Measurements from ENCODE around the gene APLNR.

Gene APLNR

GRCh38 chr11:57251491-57252104, 14.5 kb upstream of the APLNR start:
- DNase-seq (ENCODE audit: low spot score): no peak

- no peak for DNase-seq (ENCODE audit: low spot score)
These were observed 14.0 kb upstream of the APLNR start for GRCh38 chr11:57251037-57251436.

GRCh38 chr11:57249384-57250319, 12.6 kb upstream of the APLNR start:
- peak; percentile 13 for DNase-seq (ENCODE audit: low spot score)

GRCh38 chr11:57248780-57249383, 11.8 kb upstream of the APLNR start:
- DNase-seq (ENCODE audit: low spot score): no peak

GRCh38 chr11:57244911-57245310, 7.9 kb upstream of the APLNR start:
- DNase-seq (ENCODE audit: low spot score): no peak

- no peak for DNase-seq (ENCODE audit: low spot score)
These were observed 4.4 kb upstream of the APLNR start for GRCh38 chr11:57241353-57241972.

GRCh38 chr11:57240757-57241156, 3.7 kb upstream of the APLNR start:
- no peak for DNase-seq (ENCODE audit: low spot score)

GRCh38 chr11:57240007-57240406, 3.0 kb upstream of the APLNR start:
- DNase-seq (ENCODE audit: low spot score): no peak

GRCh38 chr11:57239348-57239747, 2.3 kb upstream of the APLNR start:
- no peak for DNase-seq (ENCODE audit: low spot score)

GRCh38 chr11:57235761-57236703, 1.0 kb downstream of the APLNR start:
- no peak for DNase-seq (ENCODE audit: low spot score)

- no peak for DNase-seq (ENCODE audit: low spot score)
These were observed 3.3 kb downstream of the APLNR start for GRCh38 chr11:57233702-57234101.

GRCh38 chr11:57231539-57232253, 5.4 kb downstream of the APLNR start:
- no peak for DNase-seq (ENCODE audit: low spot score)

- DNase-seq (ENCODE audit: low spot score): no peak
These were observed 6.1 kb downstream of the APLNR start for GRCh38 chr11:57230791-57231538.

GRCh38 chr11:57230316-57230715, 6.7 kb downstream of the APLNR start:
- no peak for DNase-seq (ENCODE audit: low spot score)

- no peak for DNase-seq (ENCODE audit: low spot score)
These were observed 8.4 kb downstream of the APLNR start for GRCh38 chr11:57228600-57228999.

- DNase-seq (ENCODE audit: low spot score): no peak
These were observed 12.5 kb downstream of the APLNR start for GRCh38 chr11:57224537-57224936.

- no peak for DNase-seq (ENCODE audit: low spot score)
These were observed 12.9 kb downstream of the APLNR start for GRCh38 chr11:57224128-57224527.

GRCh38 chr11:57223601-57224000, 13.4 kb downstream of the APLNR start:
- no peak for DNase-seq (ENCODE audit: low spot score)

GRCh38 chr11:57222239-57222638, 14.8 kb downstream of the APLNR start:
- DNase-seq (ENCODE audit: low spot score): no peak

- DNase-seq (ENCODE audit: low spot score): no peak
These were observed 17.9 kb downstream of the APLNR start for GRCh38 chr11:57219021-57219627.
